GM18909 (cell line): Measurements from ENCODE around the gene PPM1G.
A peak's percentile ranks its signal among the peaks of the same experiment; 100 is the strongest.

Experiments
- ATAC-seq: cut with Tn5 transposase; IDR thresholded peaks from one replicate; pipeline ENCODE4 v1.9.1; 2021; ENCODE audit warnings: mild to moderate bottlenecking; ENCODE audit not compliant: unreplicated experiment, poor library complexity

PPM1G gene

DNA sequence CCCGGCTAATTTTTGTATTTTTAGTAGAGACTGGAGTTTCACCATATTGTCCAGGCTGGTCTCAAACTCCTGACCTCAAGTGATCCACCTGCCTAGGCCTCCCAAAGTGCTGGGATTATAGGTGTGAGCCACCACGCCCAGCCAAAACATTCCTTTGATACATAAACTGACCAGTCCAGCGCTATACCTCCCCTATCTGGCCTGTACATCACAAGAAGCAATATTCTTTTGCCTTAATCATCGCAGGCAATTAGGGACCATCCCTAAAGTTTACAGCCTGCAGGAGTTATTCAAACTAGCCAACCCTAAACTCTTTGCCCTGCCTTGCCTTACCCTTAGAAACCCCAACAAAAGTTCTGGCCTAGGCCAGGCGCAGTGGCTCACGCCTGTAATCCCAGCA, 6.8 kb upstream of the PPM1G start:
- no peak for ATAC-seq

DNA sequence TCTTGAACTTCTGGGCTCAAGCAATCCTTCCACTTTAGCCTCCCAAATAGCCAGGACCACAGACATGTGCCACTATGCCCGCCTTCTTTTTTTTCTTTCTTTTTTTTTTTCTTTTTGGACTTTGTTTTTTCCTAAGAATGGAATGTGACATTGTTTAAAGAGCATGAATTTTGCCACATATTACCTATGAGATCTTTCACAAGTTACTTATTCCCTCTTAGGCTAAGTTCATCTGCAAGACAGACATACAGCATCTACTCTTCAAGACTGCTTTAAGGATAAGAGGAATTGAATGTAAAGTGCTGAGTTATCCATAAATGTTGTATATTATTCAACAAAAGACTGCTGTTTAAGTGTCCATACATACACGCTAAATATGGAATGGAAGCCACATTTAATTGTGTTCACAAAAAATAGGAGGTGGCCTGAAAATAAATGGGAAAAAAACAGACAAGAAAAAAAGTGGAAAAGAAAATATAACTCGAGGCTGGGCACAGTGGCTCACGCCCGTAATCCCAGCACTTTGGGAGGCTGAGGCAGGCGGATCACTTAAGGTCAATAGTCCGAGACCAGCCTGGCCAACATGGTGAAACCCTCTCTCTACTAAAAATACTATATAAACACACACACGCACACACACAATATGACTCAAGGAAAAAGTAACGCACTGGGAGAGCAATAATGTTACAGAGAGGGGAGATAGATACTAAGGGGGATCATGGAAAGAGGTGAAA, 3.2 kb upstream of the PPM1G start:
- ATAC-seq: no peak

- peak; percentile 37 for ATAC-seq
These were observed 630 bp downstream of the PPM1G start for GRCh38 chr2:27408601-27409320.

- no peak for ATAC-seq
These were observed 1.4 kb downstream of the PPM1G start for GRCh38 chr2:27407798-27408491.

DNA sequence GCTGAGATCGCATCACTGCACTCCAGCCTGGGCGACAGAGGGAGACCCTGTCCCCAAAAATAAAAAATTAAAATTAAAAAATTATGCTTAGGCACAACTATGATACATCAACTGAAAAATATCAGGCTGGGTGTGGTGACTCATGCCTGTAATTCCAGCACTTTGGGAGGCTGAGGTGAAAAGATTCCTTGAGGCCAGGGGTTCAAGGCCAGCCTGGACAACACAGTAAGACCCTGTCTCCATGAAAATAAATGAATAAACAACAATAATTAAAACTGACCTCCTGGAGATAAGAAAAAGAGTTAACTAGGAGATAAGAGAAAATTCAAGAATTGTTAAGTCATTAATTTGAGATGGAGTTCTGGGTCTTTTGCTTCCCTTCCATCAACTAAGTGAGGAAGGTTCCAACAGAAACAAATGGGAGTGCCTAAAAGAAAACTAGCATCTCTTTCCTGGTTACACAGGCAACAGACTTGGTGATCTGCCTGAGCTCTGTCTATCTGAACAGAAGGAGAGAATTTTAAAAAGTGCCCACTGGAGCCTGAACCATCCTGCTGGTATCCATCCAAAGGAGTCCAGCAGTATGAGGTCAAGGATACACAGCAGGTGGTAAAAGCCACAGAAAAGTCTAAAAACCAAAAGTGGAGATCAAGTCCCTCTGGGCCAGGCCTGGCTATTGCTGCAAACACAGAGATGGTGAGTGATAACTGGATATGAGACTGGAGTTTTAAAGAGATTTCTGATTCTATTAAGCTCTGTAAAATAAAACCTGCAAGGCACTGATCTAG, 8.8 kb downstream of the PPM1G start:
- ATAC-seq: no peak

DNA sequence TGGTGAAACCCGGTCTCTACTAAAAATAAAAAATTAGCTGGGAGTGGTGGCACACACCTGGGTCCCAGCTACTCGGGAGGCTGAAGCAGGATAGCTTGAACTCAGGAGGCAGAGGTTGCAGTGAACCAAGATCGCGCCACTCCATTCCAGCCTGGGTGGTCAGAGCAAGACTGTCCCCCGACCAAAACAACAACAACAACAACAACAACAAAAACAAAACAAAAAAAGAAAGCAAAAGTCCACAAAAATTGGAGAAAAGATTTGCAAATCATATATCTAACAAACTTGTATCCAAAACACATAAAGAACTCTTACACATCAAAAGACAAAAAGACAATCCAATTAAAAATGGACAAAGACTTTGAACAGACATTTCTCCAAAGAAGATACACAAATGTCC, 10.4 kb downstream of the PPM1G start:
- ATAC-seq: no peak

- no peak for ATAC-seq
These were observed 16.2 kb downstream of the PPM1G start for GRCh38 chr2:27393225-27393624.

GRCh38 chr2:27390822-27391679, 18.3 kb downstream of the PPM1G start:
- no peak for ATAC-seq

DNA sequence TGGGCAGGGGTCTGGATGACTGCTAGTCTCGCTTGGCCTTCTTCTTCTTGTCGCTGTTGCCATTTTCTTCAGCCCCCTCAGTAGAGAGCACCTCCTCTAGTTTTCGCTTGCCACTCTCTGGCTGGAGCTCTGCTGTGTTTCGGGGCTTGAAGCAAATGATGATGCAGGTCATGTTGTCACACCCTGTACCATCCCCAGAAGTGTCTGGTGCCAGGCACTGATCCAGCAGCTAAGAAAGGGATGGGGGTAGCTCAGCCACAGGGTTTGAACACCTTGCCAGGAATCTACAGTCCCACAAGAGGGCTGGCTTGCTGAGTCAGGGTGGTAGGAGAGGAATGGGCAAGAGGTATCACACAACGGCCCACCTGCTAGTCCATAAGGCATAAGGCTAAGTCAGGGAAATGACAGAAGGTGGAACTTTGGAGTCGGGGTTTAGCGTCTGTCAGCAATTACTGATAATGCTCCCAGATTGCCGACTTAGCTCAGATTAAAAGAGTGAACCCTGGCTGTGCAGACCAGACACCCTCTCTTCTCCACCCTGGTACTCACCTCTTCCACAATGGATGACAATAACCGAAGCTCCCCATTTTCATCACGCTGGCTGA, 27.7 kb downstream of the PPM1G start:
- no peak for ATAC-seq

DNA sequence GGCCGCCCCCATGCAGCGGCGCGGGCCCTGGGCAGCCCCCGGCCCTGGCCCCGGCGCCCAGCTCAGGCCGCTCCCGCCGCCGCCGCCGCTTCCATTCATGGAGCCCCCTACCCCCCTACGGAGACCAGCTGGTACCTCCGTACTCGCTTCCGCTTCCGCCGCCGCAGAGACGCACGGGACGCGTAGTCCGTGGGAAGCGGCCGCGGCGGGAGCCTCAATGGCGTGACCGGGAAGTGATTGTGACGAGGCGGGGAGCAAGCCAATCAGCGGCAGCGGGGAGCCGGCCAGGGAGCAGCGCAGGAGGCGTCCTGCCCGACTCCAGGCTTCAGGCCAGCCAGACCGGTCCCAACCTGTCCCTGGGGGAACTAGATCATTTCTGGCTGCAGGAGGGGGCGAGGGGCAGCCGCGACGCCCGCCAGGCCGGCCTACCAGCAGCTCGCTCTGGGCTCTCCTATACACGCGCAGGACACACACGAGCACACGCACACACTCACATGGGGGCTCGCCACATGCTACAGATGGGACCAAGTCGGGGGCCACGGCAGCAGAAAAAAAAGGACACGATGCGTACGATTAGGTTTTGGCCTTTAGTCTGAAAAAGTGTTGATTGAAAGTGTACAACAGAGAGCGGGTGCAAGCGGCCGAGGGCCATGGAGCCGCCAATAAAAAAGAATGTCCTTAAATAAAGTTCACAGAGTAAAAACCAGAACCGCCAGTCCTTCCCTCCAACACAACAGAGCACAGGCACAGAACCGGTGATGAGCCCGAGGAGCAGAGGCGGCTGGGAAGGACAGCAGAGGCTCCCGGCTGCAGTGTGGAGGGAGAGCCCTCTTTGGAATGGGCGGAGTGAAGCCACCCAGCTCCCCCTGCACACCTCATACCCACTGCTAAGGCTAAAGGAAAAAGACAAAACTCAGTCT, 28.5 kb downstream of the PPM1G start, which contains the start of gene ZNF513:
Gene ZNF513 (minus strand): TSS at position 109 of the 920 bp plus-strand sequence. CDS start 208 bp downstream, outside the sequence.
- peak; percentile 88 for ATAC-seq

- ATAC-seq: no peak
These were observed 29.4 kb downstream of the PPM1G start for GRCh38 chr2:27379836-27380625.

DNA sequence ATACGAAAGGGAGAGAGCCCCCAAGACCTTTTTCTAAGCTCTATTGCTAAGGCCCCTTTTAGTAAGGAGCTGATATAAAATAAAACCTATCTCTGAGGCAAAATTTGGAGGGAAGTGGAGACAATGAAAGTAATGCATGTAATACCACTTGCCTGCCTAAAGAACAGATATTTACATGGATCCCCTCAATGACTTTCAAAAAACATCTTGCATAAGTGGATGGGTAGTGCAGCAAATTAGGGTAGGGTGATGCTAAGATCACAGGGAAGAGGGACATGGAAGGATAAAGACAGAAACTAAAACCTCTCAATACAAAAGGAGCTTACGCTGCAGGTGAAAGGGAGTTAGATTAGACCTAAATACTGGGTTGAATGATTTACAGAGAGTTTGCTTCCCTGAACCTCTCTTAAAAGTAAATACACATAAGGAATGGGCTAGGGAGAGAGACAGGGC, 30.0 kb downstream of the PPM1G start:
- no peak for ATAC-seq

DNA sequence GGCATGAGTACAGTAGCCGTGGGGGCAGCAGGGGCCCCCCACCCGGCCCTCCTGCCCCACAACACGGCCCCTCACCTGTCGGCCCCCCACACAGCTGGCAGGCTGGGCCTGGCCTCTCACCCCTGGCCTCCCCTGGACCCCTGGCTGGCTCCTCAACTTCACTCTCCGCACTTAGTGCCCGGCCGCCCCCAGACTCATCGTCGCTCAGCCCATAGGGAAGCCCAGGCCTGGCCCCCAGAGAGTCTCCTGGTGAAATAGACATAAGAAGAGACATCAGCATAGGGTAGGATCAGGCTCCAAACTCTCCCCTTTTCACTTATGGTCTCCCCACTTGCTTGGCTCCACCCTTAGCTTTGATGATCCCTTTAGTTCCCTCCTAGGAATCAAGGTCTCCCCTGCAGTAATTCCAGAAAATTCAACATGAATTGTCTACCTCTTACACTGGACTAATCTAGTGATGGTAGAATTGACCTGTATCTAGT, 30.5 kb downstream of the PPM1G start:
- no peak for ATAC-seq

DNA sequence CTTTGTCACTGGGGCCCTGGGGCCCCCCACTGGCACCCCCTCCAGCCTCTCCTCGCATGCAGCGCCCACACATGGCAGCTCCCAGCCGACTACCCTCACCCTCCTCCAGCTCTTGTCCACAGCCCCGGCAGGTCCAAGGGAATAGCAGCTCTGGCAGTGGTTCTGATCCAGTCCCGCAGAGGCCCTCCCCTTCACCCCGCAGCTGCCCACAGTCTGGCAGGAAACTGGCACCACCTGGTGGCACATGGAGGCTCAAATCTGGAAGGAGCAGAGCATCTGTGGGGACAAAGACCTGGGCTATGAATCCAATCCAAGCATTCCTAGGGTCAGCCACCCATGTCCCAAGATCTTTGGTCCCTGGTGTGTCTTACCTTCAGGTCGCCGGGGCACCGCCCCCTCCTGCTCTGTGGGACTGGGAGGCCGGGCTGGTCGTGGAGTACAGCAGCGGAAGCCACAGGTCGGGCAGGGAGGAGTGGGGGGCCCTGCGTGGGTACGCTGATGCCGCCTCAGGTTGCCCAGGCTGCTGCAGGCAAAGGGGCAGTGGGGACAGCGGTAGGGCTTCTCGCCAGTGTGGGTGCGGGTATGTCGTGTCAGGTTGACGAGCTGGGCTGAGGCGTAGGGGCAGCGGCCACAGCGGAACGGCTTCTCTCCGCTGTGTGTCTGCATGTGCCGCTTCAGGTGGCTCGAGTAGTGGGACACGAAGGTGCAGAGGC, 31.1 kb downstream of the PPM1G start:
- no peak for ATAC-seq

GRCh38 chr2:27377618-27378095, 31.7 kb downstream of the PPM1G start:
- ATAC-seq: no peak

GRCh38 chr2:27376866-27377617, 32.3 kb downstream of the PPM1G start:
- ATAC-seq: no peak
